ENCODE measurements around the gene HLA-DPA1.

The HLA-DPA1 gene

DNA sequence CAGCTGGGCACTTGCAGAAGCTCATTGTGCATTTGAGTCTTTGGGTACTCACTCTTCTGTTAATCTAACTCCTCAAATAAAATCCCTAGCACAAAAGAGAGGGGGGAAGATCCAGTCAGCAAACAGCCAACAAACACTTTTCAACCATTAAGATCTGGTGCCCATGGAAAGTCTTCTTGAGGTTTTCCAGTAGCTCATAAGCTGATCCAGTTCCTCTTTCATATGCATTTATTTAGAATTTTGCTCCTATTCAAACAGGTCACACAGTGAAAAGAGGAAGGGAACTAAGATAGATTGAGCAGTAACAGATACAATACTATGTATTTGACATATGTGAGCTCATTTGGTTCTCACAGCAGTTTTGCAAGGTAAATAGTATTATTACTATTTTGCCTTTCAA lies 41.0 kb upstream of the HLA-DPA1 start:
- no peak overlapping the region for H3K27ac ChIP-seq
- TF ChIP-seq, protein P1, sequence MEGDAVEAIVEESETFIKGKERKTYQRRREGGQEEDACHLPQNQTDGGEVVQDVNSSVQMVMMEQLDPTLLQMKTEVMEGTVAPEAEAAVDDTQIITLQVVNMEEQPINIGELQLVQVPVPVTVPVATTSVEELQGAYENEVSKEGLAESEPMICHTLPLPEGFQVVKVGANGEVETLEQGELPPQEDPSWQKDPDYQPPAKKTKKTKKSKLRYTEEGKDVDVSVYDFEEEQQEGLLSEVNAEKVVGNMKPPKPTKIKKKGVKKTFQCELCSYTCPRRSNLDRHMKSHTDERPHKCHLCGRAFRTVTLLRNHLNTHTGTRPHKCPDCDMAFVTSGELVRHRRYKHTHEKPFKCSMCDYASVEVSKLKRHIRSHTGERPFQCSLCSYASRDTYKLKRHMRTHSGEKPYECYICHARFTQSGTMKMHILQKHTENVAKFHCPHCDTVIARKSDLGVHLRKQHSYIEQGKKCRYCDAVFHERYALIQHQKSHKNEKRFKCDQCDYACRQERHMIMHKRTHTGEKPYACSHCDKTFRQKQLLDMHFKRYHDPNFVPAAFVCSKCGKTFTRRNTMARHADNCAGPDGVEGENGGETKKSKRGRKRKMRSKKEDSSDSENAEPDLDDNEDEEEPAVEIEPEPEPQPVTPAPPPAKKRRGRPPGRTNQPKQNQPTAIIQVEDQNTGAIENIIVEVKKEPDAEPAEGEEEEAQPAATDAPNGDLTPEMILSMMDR (conservative IDR thresholded peaks at IDR 0.05), result no peak

DNA sequence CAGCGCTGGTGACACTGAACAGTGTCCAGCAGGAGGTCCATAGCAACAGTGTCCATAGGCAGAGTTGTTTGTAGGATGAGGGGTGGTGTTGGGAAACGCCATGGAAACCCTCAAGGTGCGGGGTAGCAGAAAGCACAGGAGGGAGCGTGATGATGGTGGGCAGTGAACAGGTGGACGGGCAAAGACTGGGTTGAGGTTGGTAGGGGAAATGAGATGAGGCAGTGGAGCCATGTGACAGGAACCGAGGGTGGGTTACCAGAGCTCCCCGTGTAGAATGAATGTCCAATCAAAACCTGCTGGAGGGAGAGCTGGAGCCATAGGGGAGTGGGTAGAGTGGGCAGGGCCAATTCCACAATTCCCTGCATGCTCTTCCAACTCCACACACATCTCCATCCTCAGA lies 40.3 kb upstream of the HLA-DPA1 start:
- TF ChIP-seq, protein P1 (conservative IDR thresholded peaks at IDR 0.05), result no peak
- H3K27ac ChIP-seq, result no peak overlapping the region

DNA sequence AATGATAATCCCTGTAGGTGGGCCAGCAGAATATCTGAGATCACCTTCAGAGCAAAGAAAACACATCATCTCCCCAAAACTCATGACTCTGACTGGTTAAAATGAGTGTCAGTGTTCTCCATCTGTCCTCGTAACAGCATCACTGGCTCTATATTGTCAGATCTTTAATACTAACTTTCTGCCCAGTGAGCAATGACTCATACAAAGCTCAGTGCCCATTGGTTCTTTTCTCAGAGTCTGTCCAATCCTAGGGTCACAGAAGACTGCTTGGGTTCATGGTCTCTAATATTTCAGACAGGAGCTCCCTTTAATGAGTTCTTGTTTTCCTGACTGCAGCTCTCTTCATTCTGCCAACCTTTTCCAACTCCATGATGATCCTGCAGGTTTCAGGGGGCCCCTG lies 38.7 kb upstream of the HLA-DPA1 start:
- H3K27ac ChIP-seq, result no peak overlapping the region
- TF ChIP-seq, protein P1 (conservative IDR thresholded peaks at IDR 0.05), result no peak

DNA sequence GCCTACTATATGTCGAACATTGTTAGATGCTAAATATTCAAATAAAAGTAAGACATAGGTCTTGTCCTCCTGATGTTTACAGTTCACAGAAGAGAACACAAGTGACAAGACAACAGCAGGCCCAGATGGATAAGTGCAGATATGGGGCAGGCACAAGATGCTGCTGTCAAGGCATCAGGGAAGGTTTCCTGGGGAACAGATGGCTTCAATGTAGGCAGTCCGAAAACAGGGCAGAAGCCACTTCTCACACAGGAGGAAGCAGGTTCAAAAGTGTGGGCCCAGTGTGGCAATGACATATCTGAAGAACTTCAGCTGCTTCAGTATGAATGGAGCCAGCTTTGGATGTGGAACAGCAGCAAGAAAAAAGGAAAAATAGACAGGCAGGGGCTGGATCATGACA lies 34.9 kb upstream of the HLA-DPA1 start:
- H3K27ac ChIP-seq, result no peak overlapping the region
- TF ChIP-seq, protein P1 (conservative IDR thresholded peaks at IDR 0.05), result no peak

DNA sequence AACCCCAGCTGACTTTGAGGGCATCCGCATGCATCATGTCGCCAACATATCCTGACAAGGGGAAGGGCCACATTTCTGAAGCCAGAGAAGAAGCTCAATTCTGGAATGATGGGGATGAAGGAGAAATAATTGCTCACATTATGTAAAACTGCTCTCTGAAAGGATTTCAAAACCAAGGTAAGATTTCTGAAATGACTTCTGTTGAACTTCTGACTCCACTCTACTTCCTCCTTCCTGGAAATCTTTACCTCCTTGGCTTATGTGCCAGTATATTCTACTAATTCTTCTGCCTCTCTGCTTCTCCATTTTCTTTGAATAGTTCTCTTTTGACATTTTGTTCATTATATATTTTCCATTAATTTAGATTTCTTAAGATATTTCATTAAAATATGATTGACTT lies 34.2 kb upstream of the HLA-DPA1 start:
- no peak overlapping the region for H3K27ac ChIP-seq
- TF ChIP-seq, protein P1 (conservative IDR thresholded peaks at IDR 0.05), result no peak

DNA sequence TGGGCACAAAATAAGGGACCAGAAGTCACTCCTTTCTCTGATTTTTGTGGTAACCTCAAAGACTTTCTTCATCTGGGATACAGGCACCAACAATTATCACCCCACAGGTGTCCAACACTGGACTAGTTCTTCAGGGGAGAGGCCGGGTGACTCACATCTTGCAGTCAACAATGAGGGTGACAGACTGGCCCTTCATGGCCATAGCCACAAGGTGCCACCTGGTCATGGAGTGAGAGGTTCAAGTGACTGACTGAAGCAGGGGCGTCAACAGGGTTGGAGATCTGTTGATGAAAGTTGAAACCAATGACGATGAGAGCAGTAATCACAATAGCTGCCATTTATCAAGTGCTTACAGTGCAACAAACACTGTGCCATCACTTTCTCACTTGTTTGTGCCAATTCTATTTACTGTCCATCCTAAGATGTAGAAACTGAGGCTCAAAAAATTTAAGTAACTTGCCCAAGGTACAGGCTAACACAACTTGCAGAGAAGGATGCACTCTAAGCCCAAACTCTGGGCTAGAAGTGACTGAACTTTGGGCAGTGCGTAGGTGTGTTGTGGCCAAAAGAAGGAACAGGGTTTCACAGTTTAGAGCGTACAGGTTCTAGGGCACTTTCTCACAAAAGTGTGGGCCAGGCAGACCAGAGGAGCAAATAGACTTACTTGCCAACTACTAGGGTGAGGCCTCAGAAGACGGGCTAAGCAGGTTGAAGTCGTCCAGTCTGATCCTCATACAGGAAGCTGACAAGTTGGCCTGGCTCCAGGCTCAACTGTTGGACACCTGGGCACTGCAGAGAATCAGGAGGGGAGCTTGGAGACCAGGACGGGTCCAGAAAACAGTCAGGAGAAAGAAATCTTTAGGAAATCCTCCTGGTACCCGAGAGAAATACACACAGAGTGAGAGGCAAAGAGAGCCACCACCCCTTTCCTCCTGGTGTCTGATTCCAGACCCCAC lies 32.7 kb upstream of the HLA-DPA1 start:
- no peak overlapping the region for H3K27ac ChIP-seq
- TF ChIP-seq, protein P1 (conservative IDR thresholded peaks at IDR 0.05), result no peak

DNA sequence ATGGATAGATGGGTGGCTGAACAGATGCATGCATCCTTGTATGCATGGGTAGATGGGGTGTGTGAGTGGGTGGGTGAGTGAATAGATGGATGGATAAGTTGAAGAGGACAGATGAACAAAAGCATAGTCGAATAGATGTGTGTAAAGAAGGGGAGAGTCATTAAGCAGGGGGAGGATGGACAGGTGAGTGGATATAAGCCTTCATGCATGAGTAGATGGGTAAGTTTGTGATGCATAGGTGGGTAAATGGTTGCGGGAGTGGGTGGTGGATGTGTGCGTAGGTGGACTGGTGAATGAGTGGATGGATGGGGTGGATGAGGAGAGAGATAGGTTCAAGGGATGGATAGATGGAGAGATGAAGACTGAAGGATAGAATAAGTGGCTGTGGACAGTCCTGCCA lies 31.9 kb upstream of the HLA-DPA1 start:
- no peak overlapping the region for H3K27ac ChIP-seq
- TF ChIP-seq, protein P1 (conservative IDR thresholded peaks at IDR 0.05), result no peak
